ENCODE data around the gene CACNA1C.

- TF ChIP-seq CTCF (IDR thresholded peaks at IDR 0.05) = no peak
- TF ChIP-seq POLR2A (IDR thresholded peaks at IDR 0.05) = no peak
Observed at GRCh38 chr12:2681450-2682205, 628.8 kb downstream of the CACNA1C start.
